Astrocyte of the spinal cord (primary cell): ENCODE measurements around the gene ZSCAN12.
"Not testable (repeated sequence)": the region's sequence is repeated elsewhere in the genome, so short reads cannot be mapped to it uniquely, and the experiment has no call there.

Experiments
- DNase-seq: peaks from one replicate; pipeline ENCODE4 v3.0.0; 2011; ENCODE audit warnings: low read depth, low spot score
- H3K4me3 ChIP-seq: 2 replicates; pipeline ENCODE4 v1.5.1; 2011; ENCODE audit warnings: low read depth, mild to moderate bottlenecking, low read length, moderate library complexity
- in situ Hi-C: cut with HindIII; loops from 2 replicates; pipeline ENCODE4 v1.10.0; 2017; ENCODE audit warnings: low sequenced_read_pairs
- TF ChIP-seq, protein P1 (sequence below): IDR thresholded peaks from 2 replicates; pipeline ENCODE4 v1.5.1; 2012; ENCODE audit warnings: low read depth, mild to moderate bottlenecking, low read length, inconsistent platforms

ZSCAN12 gene

DNA sequence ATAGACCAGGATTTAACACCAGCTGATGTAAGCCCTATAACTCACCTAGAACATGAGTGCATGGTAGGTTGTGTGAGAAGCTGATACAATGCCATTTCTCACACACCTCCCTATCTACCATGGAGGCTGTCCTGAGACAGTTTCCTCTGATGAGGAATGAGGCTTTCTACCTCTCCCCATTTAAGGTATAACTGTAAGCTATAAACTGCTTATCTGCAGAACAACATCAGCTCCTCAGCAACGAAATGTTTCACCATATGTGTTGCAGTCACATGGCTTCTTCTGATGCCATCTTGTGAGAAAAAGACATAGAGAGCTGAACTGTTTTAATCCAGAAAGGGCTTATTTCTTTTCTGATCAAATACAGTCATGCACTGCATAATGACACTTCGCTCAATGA is 29.1 kb downstream of the ZSCAN12 start:
- DNase-seq = no peak
- TF ChIP-seq, protein P1, sequence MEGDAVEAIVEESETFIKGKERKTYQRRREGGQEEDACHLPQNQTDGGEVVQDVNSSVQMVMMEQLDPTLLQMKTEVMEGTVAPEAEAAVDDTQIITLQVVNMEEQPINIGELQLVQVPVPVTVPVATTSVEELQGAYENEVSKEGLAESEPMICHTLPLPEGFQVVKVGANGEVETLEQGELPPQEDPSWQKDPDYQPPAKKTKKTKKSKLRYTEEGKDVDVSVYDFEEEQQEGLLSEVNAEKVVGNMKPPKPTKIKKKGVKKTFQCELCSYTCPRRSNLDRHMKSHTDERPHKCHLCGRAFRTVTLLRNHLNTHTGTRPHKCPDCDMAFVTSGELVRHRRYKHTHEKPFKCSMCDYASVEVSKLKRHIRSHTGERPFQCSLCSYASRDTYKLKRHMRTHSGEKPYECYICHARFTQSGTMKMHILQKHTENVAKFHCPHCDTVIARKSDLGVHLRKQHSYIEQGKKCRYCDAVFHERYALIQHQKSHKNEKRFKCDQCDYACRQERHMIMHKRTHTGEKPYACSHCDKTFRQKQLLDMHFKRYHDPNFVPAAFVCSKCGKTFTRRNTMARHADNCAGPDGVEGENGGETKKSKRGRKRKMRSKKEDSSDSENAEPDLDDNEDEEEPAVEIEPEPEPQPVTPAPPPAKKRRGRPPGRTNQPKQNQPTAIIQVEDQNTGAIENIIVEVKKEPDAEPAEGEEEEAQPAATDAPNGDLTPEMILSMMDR = no peak
- in situ Hi-C loops = no loop called here
- no peak overlapping the region for H3K4me3 ChIP-seq

DNA sequence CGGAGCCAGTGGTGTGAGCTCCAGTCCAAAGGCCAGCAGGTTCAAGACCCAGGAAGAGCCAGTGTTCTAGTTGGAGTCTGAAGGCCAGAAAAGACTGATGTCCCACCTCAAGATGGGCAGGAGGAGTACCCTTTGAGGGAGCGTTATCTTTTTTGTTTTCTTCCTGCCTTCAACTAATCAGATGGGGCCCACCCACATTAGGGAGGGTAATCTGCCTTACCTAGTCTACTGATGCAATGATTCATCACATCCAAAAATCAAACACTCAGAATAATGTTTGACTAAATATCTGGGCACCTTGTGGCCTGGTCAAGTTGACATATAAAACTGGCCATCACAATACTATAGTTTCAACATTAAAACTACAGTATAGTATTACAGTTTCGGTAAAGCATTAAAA is 30.1 kb downstream of the ZSCAN12 start:
- TF ChIP-seq, protein P1 = no peak
- H3K4me3 ChIP-seq = no peak overlapping the region
- in situ Hi-C loops = no loop called here
- DNase-seq = no peak

DNA sequence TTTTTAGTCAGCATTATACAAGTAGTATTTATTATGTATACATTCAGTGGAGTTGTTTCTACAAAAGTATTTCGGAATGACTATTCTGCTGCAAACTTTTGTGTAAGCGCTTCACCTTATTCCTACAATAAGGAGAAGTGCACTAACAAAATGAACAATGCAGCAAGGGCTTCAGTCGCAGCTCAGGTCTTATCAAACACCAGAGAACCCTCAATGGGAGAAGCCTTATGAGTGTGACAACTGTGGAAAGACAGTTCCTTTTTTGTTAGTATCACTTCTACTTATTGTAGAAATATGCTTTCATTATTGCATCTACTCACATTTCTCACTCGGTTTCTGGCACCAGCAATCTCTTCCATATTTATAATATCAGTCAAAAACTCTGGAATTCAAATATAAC is 31.0 kb downstream of the ZSCAN12 start:
- no peak overlapping the region for H3K4me3 ChIP-seq
- DNase-seq = no peak
- in situ Hi-C loops = no loop called here
- TF ChIP-seq, protein P1 = no peak

DNA sequence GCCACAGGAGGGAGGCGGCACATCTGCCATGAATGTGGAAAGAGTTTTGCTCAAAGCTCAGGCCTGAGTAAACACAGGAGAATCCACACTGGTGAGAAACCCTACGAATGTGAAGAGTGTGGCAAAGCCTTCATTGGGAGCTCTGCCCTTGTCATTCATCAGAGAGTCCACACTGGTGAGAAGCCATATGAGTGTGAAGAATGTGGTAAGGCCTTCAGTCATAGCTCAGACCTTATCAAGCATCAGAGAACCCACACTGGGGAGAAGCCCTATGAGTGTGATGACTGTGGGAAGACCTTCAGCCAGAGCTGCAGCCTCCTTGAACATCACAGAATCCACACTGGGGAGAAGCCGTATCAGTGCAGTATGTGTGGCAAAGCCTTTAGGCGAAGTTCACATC is 34.0 kb downstream of the ZSCAN12 start:
- in situ Hi-C loops, DNase-seq, H3K4me3 ChIP-seq: not testable (repeated sequence)

DNA sequence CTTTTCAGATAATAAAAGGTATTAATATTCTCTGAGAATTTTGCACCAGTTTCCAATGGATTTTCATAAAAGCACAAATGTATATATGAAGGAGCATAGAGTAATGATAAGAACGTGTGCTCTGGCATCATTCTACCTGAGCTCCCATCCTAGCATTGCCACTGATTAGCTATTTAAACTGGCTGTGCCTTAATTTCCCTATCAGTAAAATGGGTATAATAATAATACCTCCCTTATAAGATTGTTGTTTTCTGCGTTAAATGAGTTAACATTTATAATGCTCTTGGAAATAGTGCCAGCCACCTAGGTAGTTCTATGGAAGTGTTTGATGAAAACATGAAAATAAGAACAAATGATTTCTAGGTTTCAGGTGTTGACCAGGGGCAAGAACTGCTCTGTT is 38.6 kb downstream of the ZSCAN12 start:
- H3K4me3 ChIP-seq = no peak overlapping the region
- in situ Hi-C loops = no loop called here
- TF ChIP-seq, protein P1 = no peak
- DNase-seq = no peak

DNA sequence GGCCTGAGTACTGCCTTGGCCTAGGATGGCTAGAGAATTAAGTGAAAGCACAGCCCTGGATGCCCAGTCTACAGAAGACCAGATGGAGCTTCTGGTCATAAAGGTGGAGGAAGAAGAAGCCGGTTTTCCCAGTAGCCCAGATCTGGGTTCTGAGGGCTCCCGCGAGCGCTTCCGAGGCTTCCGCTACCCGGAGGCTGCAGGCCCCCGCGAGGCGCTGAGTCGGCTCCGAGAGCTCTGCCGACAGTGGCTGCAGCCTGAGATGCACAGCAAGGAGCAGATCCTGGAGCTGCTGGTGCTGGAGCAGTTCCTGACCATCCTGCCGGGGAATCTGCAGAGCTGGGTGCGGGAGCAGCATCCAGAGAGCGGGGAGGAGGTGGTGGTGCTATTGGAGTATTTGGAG is 40.0 kb downstream of the ZSCAN12 start:
- in situ Hi-C loops, DNase-seq, H3K4me3 ChIP-seq: not testable (repeated sequence)

DNA sequence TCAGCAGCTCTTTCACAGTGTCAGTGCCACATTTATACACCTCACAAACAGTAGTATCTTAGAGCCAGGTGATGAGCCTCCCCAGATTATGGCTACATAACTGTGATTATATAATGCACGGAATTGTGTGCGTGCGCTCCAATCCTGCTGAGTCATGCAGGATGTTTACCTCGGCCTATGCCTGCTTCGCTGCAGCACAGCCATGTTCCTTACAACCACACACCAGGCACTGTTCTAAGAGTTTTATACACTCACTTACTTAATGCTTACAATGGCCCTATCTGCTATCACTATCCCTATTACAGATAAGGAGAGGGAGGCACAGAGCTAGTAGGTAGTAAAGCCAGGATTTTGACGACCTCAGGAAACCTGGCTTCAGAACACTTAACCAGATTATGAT is 42.5 kb downstream of the ZSCAN12 start:
- no peak overlapping the region for H3K4me3 ChIP-seq
- DNase-seq = no peak
- TF ChIP-seq, protein P1 = no peak
- in situ Hi-C loops = no loop called here

DNA sequence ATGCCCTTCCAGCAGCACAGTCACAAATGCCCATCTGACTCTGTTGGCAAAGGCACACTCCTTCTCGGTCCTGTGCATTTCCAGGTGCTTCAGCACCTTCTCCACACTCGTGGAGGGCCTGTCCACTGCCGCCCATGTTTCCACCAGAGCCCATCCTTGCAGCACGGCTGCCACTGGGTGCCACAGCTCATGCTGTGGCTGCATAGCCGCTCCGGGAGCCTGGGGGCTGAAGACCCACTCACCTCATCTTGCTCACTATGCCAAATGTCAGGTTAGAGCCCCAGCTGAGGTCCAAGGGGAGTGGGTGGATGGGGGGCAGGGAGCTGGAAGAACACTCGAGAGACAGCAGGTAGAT is 42.9 kb downstream of the ZSCAN12 start:
- DNase-seq = no peak
- in situ Hi-C loops = no loop called here
- no peak overlapping the region for H3K4me3 ChIP-seq
- TF ChIP-seq, protein P1 = no peak
